ENCODE results near the gene C8G.

DNA sequence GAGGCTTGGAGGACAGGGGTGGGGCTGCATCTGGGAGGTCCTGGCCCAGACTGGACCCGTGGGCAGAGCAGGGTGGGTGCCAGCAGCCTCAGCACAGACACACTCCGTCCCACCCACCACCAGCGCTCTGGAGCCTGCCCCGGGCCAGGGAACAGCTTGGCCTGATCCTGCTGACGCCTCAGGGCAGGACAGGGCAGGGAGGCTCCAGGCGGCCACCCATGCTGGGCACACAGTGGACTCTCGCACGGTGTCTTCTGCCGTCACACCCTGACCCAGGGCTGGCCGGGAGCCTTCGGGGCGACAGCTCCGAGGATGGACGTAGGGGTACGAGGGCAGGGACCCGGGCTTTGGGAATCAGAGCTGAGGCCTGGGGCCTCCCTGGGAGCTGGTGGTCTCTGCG, 24.1 kb downstream of the C8G start:
- TF ChIP-seq, protein P1, sequence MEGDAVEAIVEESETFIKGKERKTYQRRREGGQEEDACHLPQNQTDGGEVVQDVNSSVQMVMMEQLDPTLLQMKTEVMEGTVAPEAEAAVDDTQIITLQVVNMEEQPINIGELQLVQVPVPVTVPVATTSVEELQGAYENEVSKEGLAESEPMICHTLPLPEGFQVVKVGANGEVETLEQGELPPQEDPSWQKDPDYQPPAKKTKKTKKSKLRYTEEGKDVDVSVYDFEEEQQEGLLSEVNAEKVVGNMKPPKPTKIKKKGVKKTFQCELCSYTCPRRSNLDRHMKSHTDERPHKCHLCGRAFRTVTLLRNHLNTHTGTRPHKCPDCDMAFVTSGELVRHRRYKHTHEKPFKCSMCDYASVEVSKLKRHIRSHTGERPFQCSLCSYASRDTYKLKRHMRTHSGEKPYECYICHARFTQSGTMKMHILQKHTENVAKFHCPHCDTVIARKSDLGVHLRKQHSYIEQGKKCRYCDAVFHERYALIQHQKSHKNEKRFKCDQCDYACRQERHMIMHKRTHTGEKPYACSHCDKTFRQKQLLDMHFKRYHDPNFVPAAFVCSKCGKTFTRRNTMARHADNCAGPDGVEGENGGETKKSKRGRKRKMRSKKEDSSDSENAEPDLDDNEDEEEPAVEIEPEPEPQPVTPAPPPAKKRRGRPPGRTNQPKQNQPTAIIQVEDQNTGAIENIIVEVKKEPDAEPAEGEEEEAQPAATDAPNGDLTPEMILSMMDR (IDR thresholded peaks at IDR 0.05 in 4 of 5, conservative IDR thresholded peaks at IDR 0.05 in 1 of 5) = no peak
- no peak for TF ChIP-seq POLR2A (IDR thresholded peaks at IDR 0.05)
